Measurements from ENCODE around the gene TMCO6. TPM values are rescaled to one million over a fixed set of nuclear protein-coding genes. Genes with fewer than 3 reads are reported as not detected.

TMCO6 gene
- total and polyA plus RNA-seq, 9 of the 15 experiments (the other 6 are each of a cell fraction or from before 2014, with no cell fraction given), result 3.4 to 46.4 (median 16.7) TPM

GRCh38 chr5:140678993-140679392, 39.7 kb downstream of the TMCO6 start (continued):
- peak; percentile 93 for TF ChIP-seq PKNOX1 (IDR thresholded peaks at IDR 0.05)
- TF ChIP-seq NFIX (CRISPR knock-in tag; IDR thresholded peaks at IDR 0.05; ENCODE audit: low read depth), result no peak
- TF ChIP-seq RBBP5 (IDR thresholded peaks at IDR 0.05; ENCODE audit: borderline replicate concordance, insufficient read depth, low read length, poor library complexity, severe bottlenecking), result no peak
- no peak for TF ChIP-seq FOSL1 (tag; conservative IDR thresholded peaks at IDR 0.05)
- peak; percentile 44; the same call in 1 of the 2 replicates for TF ChIP-seq ARID3A (IDR thresholded peaks at IDR 0.05; ENCODE audit: borderline replicate concordance, low read depth, low read length)
- TF ChIP-seq TBL1XR1 (IDR thresholded peaks at IDR 0.05; ENCODE audit: low read length in 2 of 2), result 0 out of 4 replicates have a peak, but pooled peaks of 1 of the 2 experiments have one; percentile 27
- TF ChIP-seq GATA2 (CRISPR knock-in tag; IDR thresholded peaks at IDR 0.05), result no peak
- TF ChIP-seq ZFP36 (IDR thresholded peaks at IDR 0.05; ENCODE audit: low read depth, low read length, partially characterized antibody), result no peak
- TF ChIP-seq TEAD4 (IDR thresholded peaks at IDR 0.05; ENCODE audit: low read length), result peak; percentile 84
- no peak for TF ChIP-seq TEAD4 (CRISPR knock-in tag; IDR thresholded peaks at IDR 0.05; ENCODE audit: borderline replicate concordance)
- peak; percentile 77 for TF ChIP-seq CBFA2T2 (conservative IDR thresholded peaks at IDR 0.05)
- no peak for TF ChIP-seq TSC22D4 (tag; IDR thresholded peaks at IDR 0.05)
- peak; percentile 98 for TF ChIP-seq MEIS2 (IDR thresholded peaks at IDR 0.05; ENCODE audit: partially characterized antibody)
- peak; percentile 55 for TF ChIP-seq CEBPB (tag; IDR thresholded peaks at IDR 0.05)
- peak; percentile 49; the same call in 1 of the 2 replicates for TF ChIP-seq KLF16 (IDR thresholded peaks at IDR 0.05)
- peak in 1 of 2 experiments; percentile 16; a peak in 1 of 4 replicates for TF ChIP-seq RAD21 (CRISPR knock-in tag; conservative IDR thresholded peaks at IDR 0.05 in 1 of 2, IDR thresholded peaks at IDR 0.05 in 1 of 2)
- TF ChIP-seq NFIC (IDR thresholded peaks at IDR 0.05), result peak; percentile 49
- TF ChIP-seq CREB1 (IDR thresholded peaks at IDR 0.05), result peak; percentile 17; the same call in 1 of the 2 replicates
- TF ChIP-seq CREB1 (CRISPR knock-in tag; IDR thresholded peaks at IDR 0.05), result no peak
- peak; percentile 90 for TF ChIP-seq CBFA2T3 (IDR thresholded peaks at IDR 0.05)
- peak; percentile 38 to 42; a peak in 1 of 4 replicates for TF ChIP-seq SIN3A (IDR thresholded peaks at IDR 0.05; ENCODE audit: borderline replicate concordance in 2 of 2, control insufficient read depth in 1 of 2, low read depth in 2 of 2, low read length in 2 of 2)
- peak; percentile 71 for TF ChIP-seq TCF3 (CRISPR knock-in tag; IDR thresholded peaks at IDR 0.05)
- TF ChIP-seq ZNF778 (CRISPR knock-in tag; IDR thresholded peaks at IDR 0.05), result no peak
- peak; percentile 32; the same call in 1 of the 2 replicates for TF ChIP-seq LEF1 (IDR thresholded peaks at IDR 0.05)
- TF ChIP-seq ZNF12 (CRISPR knock-in tag; IDR thresholded peaks at IDR 0.05), result no peak
- peak; percentile 61; the same call in 1 of the 2 replicates for TF ChIP-seq MYNN (IDR thresholded peaks at IDR 0.05)
- TF ChIP-seq MYNN (CRISPR knock-in tag; IDR thresholded peaks at IDR 0.05), result no peak
- TF ChIP-seq TRIM24 (IDR thresholded peaks at IDR 0.05), result 0 out of 4 replicates have a peak, but pooled peaks of 1 of the 2 experiments have one; percentile 7

All from K562 (cell line).